ENCODE data around the gene ATP2B2.

The ATP2B2 gene

GRCh38 chr3:10444110-10444429 is 61.3 kb downstream of the ATP2B2 start:
- no peak for DNase-seq (ENCODE audit: low spot score)
- no peaks in the 10 kb centered on the region for H3K79me1 ChIP-seq (ENCODE audit: low read depth, low read length)
- no peak overlapping the region for H3K9ac ChIP-seq (ENCODE audit: low read depth, low read length, poor library complexity)
- no peak overlapping the region for H3K4me2 ChIP-seq (ENCODE audit: insufficient read depth, low read length, poor library complexity, severe bottlenecking)
- H3K23ac ChIP-seq (ENCODE audit: low read depth, low read length, poor library complexity), result no peak overlapping the region
- no peak overlapping the region for H2BK15ac ChIP-seq (ENCODE audit: low read length)
- H2AK5ac ChIP-seq (ENCODE audit: low read depth, low read length), result no peak overlapping the region
- no peak overlapping the region for H3K4me3 ChIP-seq (ENCODE audit: low read length in 2 of 2)
- H3K9me3 ChIP-seq (replicated peaks in 1 of 2; ENCODE audit: control insufficient read depth in 2 of 2, insufficient read depth in 1 of 2, low read depth in 1 of 2, low read length in 2 of 2), result no peaks in the 10 kb centered on the region
- H2AFZ ChIP-seq (ENCODE audit: low read length), result no peak overlapping the region
- H3K27me3 ChIP-seq (ENCODE audit: control insufficient read depth in 3 of 3, insufficient read depth in 3 of 3, low read depth in 1 of 3, low read length in 3 of 3), result peaks cover 0 to 17% (median 0%) of the 10 kb centered on the region in 3 experiments
- H3K14ac ChIP-seq (ENCODE audit: low read length), result no peak overlapping the region
- WGBS, 2 donors (ENCODE audit: extremely low coverage in 2 of 2, insufficient read length in 2 of 2, insufficient replicate concordance in 1 of 2), result no CpG with 5 or more reads among the region's 10 CpGs
- H4K91ac ChIP-seq (ENCODE audit: low read depth, low read length, poor library complexity), result no peak overlapping the region
- no peak overlapping the region for H3K4ac ChIP-seq (ENCODE audit: low read length)
- H3K4me1 ChIP-seq (ENCODE audit: control insufficient read depth in 2 of 2, insufficient read depth in 1 of 2, low read depth in 1 of 2, low read length in 2 of 2), result no peaks in the 10 kb centered on the region
- peak overlapping the region; percentile 60 for H3K18ac ChIP-seq (ENCODE audit: low read length)
- no peak overlapping the region for H3K27ac ChIP-seq (replicated peaks; ENCODE audit: low read length)
- H3K36me3 ChIP-seq (replicated peaks in 1 of 2; ENCODE audit: control insufficient read depth in 2 of 2, insufficient read depth in 2 of 2, low read length in 2 of 2), result no peaks in the 10 kb centered on the region
- no peak overlapping the region for H2BK12ac ChIP-seq (ENCODE audit: low read length)
- H2BK120ac ChIP-seq (ENCODE audit: low read depth, low read length), result no peak overlapping the region
- no peak overlapping the region for H2BK5ac ChIP-seq (ENCODE audit: low read length)
- no peak overlapping the region for H4K8ac ChIP-seq (ENCODE audit: low read depth, low read length)

DNA sequence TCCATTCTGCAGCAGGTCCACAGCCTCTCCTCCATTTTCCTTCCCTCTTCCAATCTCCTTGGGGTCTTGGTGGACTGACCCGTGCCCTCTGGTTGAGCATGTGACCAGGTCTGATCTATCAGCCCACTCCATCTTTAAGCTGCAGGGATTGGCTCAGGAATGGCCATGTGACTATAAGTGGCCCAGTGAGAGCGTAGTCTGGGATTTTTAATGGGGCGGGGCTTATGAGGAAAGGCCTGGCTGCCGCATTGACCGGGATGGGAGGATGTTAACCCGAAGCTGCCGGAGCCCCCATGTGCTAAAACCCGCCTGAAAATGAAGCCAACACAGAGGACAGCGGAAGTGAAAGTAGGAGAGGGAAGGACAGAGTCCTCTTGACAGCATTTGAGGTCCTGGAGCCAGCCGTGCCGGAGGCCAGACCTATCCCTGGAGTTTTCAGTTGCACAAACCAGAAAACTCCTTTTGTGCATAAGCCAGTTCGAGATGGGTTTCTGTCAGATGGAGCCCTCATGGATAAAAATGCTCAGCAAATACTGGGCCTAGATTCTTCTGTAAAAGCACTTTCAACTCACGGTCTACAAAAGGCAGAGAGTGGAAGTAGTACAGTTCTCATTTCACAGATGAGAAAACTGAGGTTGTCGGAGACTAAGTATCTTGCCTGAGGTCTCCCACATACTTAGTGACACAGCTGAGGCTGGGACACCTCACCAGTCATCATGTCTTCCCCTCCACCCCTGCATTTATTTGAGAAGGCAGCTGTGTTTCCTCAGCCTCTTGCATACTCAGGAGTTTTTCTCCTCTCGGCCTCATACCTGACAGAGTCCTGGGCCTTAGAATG is 61.9 kb downstream of the ATP2B2 start:
- Histone ChIP-seq H2AFZ (ENCODE audit: low read length) (no peak overlapping the region), H3K4me3 (ENCODE audit: low read length in 2 of 2) (no peak overlapping the region), H3K36me3 (replicated peaks in 1 of 2; ENCODE audit: control insufficient read depth in 2 of 2, insufficient read depth in 2 of 2, low read length in 2 of 2) (no peaks in the 10 kb centered on the region), H2BK12ac (ENCODE audit: low read length) (no peak overlapping the region), H3K4me2 (ENCODE audit: insufficient read depth, low read length, poor library complexity, severe bottlenecking) (no peak overlapping the region), H3K4me1 (ENCODE audit: control insufficient read depth in 2 of 2, insufficient read depth in 1 of 2, low read depth in 1 of 2, low read length in 2 of 2) (no peaks in the 10 kb centered on the region), H4K8ac (ENCODE audit: low read depth, low read length) (peak overlapping the region; percentile 57), H3K9me3 (replicated peaks in 1 of 2; ENCODE audit: control insufficient read depth in 2 of 2, insufficient read depth in 1 of 2, low read depth in 1 of 2, low read length in 2 of 2) (no peaks in the 10 kb centered on the region), H3K23ac (ENCODE audit: low read depth, low read length, poor library complexity) (no peak overlapping the region), H3K14ac (ENCODE audit: low read length) (no peak overlapping the region), H3K18ac (ENCODE audit: low read length) (no peak overlapping the region), H3K9ac (ENCODE audit: low read depth, low read length, poor library complexity) (no peak overlapping the region), H3K79me1 (ENCODE audit: low read depth, low read length) (no peaks in the 10 kb centered on the region), H2BK120ac (ENCODE audit: low read depth, low read length) (no peak overlapping the region), H4K91ac (ENCODE audit: low read depth, low read length, poor library complexity) (no peak overlapping the region), H2BK15ac (ENCODE audit: low read length) (no peak overlapping the region), H3K27me3 (ENCODE audit: control insufficient read depth in 3 of 3, insufficient read depth in 3 of 3, low read depth in 1 of 3, low read length in 3 of 3) (peaks cover 0 to 18% (median 0%) of the 10 kb centered on the region in 3 experiments), H2BK5ac (ENCODE audit: low read length) (no peak overlapping the region), H3K27ac (replicated peaks; ENCODE audit: low read length) (no peak overlapping the region), H2AK5ac (ENCODE audit: low read depth, low read length) (no peak overlapping the region), H3K4ac (ENCODE audit: low read length) (no peak overlapping the region)
- WGBS, 2 donors (ENCODE audit: extremely low coverage in 2 of 2, insufficient read length in 2 of 2, insufficient replicate concordance in 1 of 2), result no CpG with 5 or more reads among the region's 15 CpGs
- DNase-seq (ENCODE audit: low spot score), result no peak

DNA sequence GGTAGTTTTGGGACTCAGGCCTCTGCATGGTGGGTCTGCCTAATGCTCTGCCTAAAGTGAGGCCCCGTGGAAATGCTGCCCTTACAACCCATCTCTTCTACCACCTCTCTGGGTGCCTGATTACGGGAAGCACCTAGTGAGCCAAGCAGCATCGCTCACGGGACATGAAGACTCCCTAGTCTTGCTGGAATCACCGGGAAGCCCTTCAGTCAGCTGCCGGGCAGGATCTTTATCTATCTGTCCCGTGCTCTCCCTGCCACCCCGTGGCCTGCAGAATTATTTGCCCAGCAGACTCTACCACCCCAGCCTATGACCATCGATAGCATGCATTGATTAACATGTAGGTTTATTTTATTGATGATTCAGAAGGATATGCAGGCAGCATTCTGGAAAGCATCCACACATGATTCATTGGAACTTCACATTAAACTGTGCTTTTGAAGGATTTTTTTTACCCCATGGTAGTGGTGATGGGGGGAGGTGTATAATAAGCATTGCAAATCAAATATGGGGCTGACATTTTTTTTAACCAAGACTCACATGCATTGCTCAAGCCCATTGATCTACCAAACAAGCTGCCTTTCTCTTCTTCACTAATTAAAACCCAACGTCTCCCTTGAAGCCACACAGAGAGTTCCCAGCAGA is 63.1 kb downstream of the ATP2B2 start:
- Histone ChIP-seq H2BK15ac (ENCODE audit: low read length) (no peak overlapping the region), H2BK5ac (ENCODE audit: low read length) (no peak overlapping the region), H3K9ac (ENCODE audit: low read depth, low read length, poor library complexity) (no peak overlapping the region), H3K27ac (replicated peaks; ENCODE audit: low read length) (no peak overlapping the region), H2BK120ac (ENCODE audit: low read depth, low read length) (no peak overlapping the region), H3K4ac (ENCODE audit: low read length) (no peak overlapping the region), H4K8ac (ENCODE audit: low read depth, low read length) (no peak overlapping the region), H2AK5ac (ENCODE audit: low read depth, low read length) (peak overlapping the region; percentile 13), H3K4me2 (ENCODE audit: insufficient read depth, low read length, poor library complexity, severe bottlenecking) (no peak overlapping the region), H3K23ac (ENCODE audit: low read depth, low read length, poor library complexity) (no peak overlapping the region), H3K4me1 (ENCODE audit: control insufficient read depth in 2 of 2, insufficient read depth in 1 of 2, low read depth in 1 of 2, low read length in 2 of 2) (no peaks in the 10 kb centered on the region), H3K14ac (ENCODE audit: low read length) (no peak overlapping the region), H3K27me3 (ENCODE audit: control insufficient read depth in 3 of 3, insufficient read depth in 3 of 3, low read depth in 1 of 3, low read length in 3 of 3) (peaks cover 0 to 23% (median 0%) of the 10 kb centered on the region in 3 experiments), H3K9me3 (replicated peaks in 1 of 2; ENCODE audit: control insufficient read depth in 2 of 2, insufficient read depth in 1 of 2, low read depth in 1 of 2, low read length in 2 of 2) (no peaks in the 10 kb centered on the region), H3K18ac (ENCODE audit: low read length) (no peak overlapping the region), H3K36me3 (replicated peaks in 1 of 2; ENCODE audit: control insufficient read depth in 2 of 2, insufficient read depth in 2 of 2, low read length in 2 of 2) (no peaks in the 10 kb centered on the region), H3K79me1 (ENCODE audit: low read depth, low read length) (no peaks in the 10 kb centered on the region), H4K91ac (ENCODE audit: low read depth, low read length, poor library complexity) (no peak overlapping the region), H3K4me3 (ENCODE audit: low read length in 2 of 2) (no peak overlapping the region), H2AFZ (ENCODE audit: low read length) (no peak overlapping the region), H2BK12ac (ENCODE audit: low read length) (no peak overlapping the region)
- no CpG with 5 or more reads among the region's 10 CpGs for WGBS, 2 donors (ENCODE audit: extremely low coverage in 2 of 2, insufficient read length in 2 of 2, insufficient replicate concordance in 1 of 2)
- DNase-seq (ENCODE audit: low spot score), result no peak

DNA sequence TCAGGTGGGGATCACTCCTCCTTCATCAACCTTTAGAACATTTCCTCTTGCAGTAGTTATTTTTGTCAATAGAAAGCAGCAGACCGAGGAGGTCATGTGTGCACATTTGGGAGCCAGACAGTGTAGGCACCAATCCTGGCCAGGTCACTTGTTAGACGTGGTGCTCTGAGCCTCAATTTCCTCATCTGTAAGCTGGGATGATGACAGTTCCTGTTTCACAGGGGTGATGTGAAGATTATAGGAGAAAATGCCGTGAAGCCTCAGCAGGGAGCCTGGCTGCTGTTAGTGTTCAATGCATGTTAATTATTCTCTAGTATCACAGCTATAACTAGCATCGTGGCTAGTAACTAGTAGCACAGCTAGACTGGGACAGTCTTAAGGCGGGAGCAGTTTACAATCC is 64.7 kb downstream of the ATP2B2 start:
- Histone ChIP-seq H2AK5ac (ENCODE audit: low read depth, low read length) (no peak overlapping the region), H3K14ac (ENCODE audit: low read length) (no peak overlapping the region), H3K79me1 (ENCODE audit: low read depth, low read length) (no peaks in the 10 kb centered on the region), H3K4me1 (ENCODE audit: control insufficient read depth in 2 of 2, insufficient read depth in 1 of 2, low read depth in 1 of 2, low read length in 2 of 2) (no peaks in the 10 kb centered on the region), H3K27ac (replicated peaks; ENCODE audit: low read length) (no peak overlapping the region), H2BK15ac (ENCODE audit: low read length) (no peak overlapping the region), H4K91ac (ENCODE audit: low read depth, low read length, poor library complexity) (no peak overlapping the region), H3K4me3 (ENCODE audit: low read length in 2 of 2) (no peak overlapping the region), H3K36me3 (replicated peaks in 1 of 2; ENCODE audit: control insufficient read depth in 2 of 2, insufficient read depth in 2 of 2, low read length in 2 of 2) (no peaks in the 10 kb centered on the region), H3K4me2 (ENCODE audit: insufficient read depth, low read length, poor library complexity, severe bottlenecking) (no peak overlapping the region), H3K23ac (ENCODE audit: low read depth, low read length, poor library complexity) (no peak overlapping the region), H4K8ac (ENCODE audit: low read depth, low read length) (no peak overlapping the region), H2AFZ (ENCODE audit: low read length) (no peak overlapping the region), H3K9me3 (replicated peaks in 1 of 2; ENCODE audit: control insufficient read depth in 2 of 2, insufficient read depth in 1 of 2, low read depth in 1 of 2, low read length in 2 of 2) (no peaks in the 10 kb centered on the region), H2BK120ac (ENCODE audit: low read depth, low read length) (no peak overlapping the region), H3K27me3 (ENCODE audit: control insufficient read depth in 3 of 3, insufficient read depth in 3 of 3, low read depth in 1 of 3, low read length in 3 of 3) (peaks cover 0 to 13% (median 0%) of the 10 kb centered on the region in 3 experiments), H2BK5ac (ENCODE audit: low read length) (no peak overlapping the region), H3K9ac (ENCODE audit: low read depth, low read length, poor library complexity) (no peak overlapping the region), H3K18ac (ENCODE audit: low read length) (no peak overlapping the region), H2BK12ac (ENCODE audit: low read length) (no peak overlapping the region), H3K4ac (ENCODE audit: low read length) (no peak overlapping the region)
- no peak for DNase-seq (ENCODE audit: low spot score)
- no CpG with 5 or more reads among the region's 5 CpGs for WGBS, 2 donors (ENCODE audit: extremely low coverage in 2 of 2, insufficient read length in 2 of 2, insufficient replicate concordance in 1 of 2)
